ENCODE results near the gene ARHGAP19.

- no peak for TF ChIP-seq CTCF (IDR thresholded peaks at IDR 0.05; ENCODE audit: low read length)
- no peak for TF ChIP-seq EZH2 (IDR thresholded peaks at IDR 0.05; ENCODE audit: borderline replicate concordance, low read length)
Measured at GRCh38 chr10:97230146-97230545, 62.3 kb downstream of the ARHGAP19 start.
